ENCODE data around the gene PRKN.

- no peak for TF ChIP-seq CTCF (IDR thresholded peaks at IDR 0.05; ENCODE audit: insufficient read depth, low read depth, low read length)
- TF ChIP-seq EZH2 (IDR thresholded peaks at IDR 0.05; ENCODE audit: insufficient read depth, low read length), result no peak
These were observed 1249.6 kb downstream of the PRKN start for GRCh38 chr6:161477876-161478425.
